Measurements from ENCODE around the gene SDK2. TPM values are rescaled to one million over a fixed set of nuclear protein-coding genes. Genes with fewer than 3 reads are reported as not detected.

The SDK2 gene
- total and polyA plus RNA-seq, 2 of the 8 experiments (the other 6 are each of a cell fraction or from before 2014, with no cell fraction given): 3.9 to 4.1 TPM

DNA sequence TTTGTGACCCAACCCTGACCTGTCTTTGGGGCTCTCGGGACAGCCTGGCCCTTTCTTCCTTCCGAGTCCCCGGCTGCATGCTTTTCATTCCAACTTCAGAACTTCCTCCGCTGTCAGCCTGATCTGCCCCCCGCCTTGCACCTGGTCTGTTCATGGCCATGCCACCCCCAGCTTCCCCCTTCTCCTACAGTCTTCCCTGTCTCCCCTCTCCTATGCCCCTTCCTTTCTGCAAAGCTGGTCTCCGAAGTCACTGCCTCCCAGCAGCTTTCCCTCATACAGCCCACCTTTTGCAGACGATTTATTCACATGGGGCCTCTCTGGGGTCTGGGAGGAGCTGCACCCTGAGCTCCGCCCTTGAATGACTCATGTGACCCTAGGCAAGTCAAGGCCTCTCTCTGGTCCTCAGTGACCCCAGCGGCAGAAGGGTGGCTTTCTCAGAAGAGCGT, 47.1 kb upstream of the SDK2 start:
- 0 out of 2 replicates have a peak overlapping the region, but pooled peaks have one; percentile 29 for H2BK5ac ChIP-seq (ENCODE audit: low read depth, low read length)
- no peak overlapping the region for H3K9ac ChIP-seq (replicated peaks in 1 of 4; ENCODE audit: extremely low read depth in 1 of 4, low read depth in 3 of 4, low read length in 3 of 4)
- no peaks in the 10 kb centered on the region for H3K79me1 ChIP-seq (ENCODE audit: low read depth, low read length)
- H3K27ac ChIP-seq (ENCODE audit: low read depth, low read length): no peak overlapping the region
- 0 out of 4 replicates have a peak, but pooled peaks cover 0 to 5% of the 10 kb centered on the region in 2 experiments for H3K9me3 ChIP-seq (ENCODE audit: insufficient read depth in 2 of 2, low read depth in 1 of 2, low read length in 1 of 2)
- no peaks in the 10 kb centered on the region for H3K79me2 ChIP-seq (ENCODE audit: control insufficient read depth in 1 of 2, insufficient read depth in 2 of 2, low read length in 2 of 2)
- no peak overlapping the region for H3K23ac ChIP-seq (ENCODE audit: insufficient read length)
- H2BK120ac ChIP-seq (replicated peaks; ENCODE audit: low read depth, low read length): no peak overlapping the region
- peaks cover 0 to 14% (median 8%) of the 10 kb centered on the region in 4 experiments; a peak in 4 of 7 replicates for H3K4me1 ChIP-seq (replicated peaks in 1 of 4; ENCODE audit: control insufficient read depth in 3 of 4, insufficient read depth in 4 of 4, low read length in 3 of 4)
- no peak overlapping the region for H3K56ac ChIP-seq (replicated peaks; ENCODE audit: insufficient read length, low read depth, low read length)
- peak in 1 of 2 experiments; percentile 50 for DNase-seq (ENCODE audit: low read depth in 1 of 2, low spot score in 2 of 2)
- WGBS, 2 experiments (ENCODE audit: extremely low coverage in 1 of 2, insufficient coverage in 1 of 2, insufficient read length in 1 of 2, insufficient replicate concordance in 2 of 2, low coverage in 1 of 2, low lambda C conversion rate in 2 of 2, missing lambda C conversion rate in 1 of 2): 67% methylated on average over 10 of the region's 10 CpGs; no CpG with 5 or more reads in 1 of the 2 experiments
- H4K8ac ChIP-seq (ENCODE audit: extremely low read depth, insufficient read depth, low read length): peak overlapping the region; percentile 11; the same call in 1 of the 2 replicates
- CTCF ChIA-PET (ENCODE audit: partially characterized antibody): interaction anchor here (1.0 to 4.4 kb wide), 8 partner anchors 11 to 260 kb away, joined by 3 to 33 read pairs (median 6); no protein-coding TSS in a partner anchor
- no peak for FAIRE-seq
- H4K91ac ChIP-seq (replicated peaks; ENCODE audit: insufficient read length, low read length): no peak overlapping the region
- POLR2A ChIA-PET (ENCODE audit: partially characterized antibody): interaction anchor here (1.2 kb wide), 1 partner anchor 513 kb away, joined by 4 read pairs; no protein-coding TSS in a partner anchor
- H4K20me1 ChIP-seq (replicated peaks in 1 of 2; ENCODE audit: control insufficient read depth in 1 of 2, insufficient read depth in 2 of 2, low read length in 2 of 2): no peaks in the 10 kb centered on the region
- no peak overlapping the region for H3K4ac ChIP-seq (replicated peaks; ENCODE audit: insufficient read length, low read depth, low read length)
- no peak overlapping the region for H2AFZ ChIP-seq (ENCODE audit: low read length)
- H3K23me2 ChIP-seq (ENCODE audit: low read depth, low read length): peaks cover 2% of the 10 kb centered on the region; the same call in 1 of the 2 replicates
- H3K4me3 ChIP-seq (ENCODE audit: extremely low read depth in 1 of 4, insufficient read depth in 2 of 4, low read depth in 3 of 4, low read length in 4 of 4): no peak overlapping the region
- 0 out of 2 replicates have a peak overlapping the region, but pooled peaks have one; percentile 83 for H3K18ac ChIP-seq (ENCODE audit: extremely low read depth, low read length)
- no peaks in the 10 kb centered on the region; a peak in 1 of 7 replicates for H3K27me3 ChIP-seq (replicated peaks in 1 of 4; ENCODE audit: control insufficient read depth in 3 of 4, extremely low read depth in 1 of 4, insufficient read depth in 3 of 4, low read length in 3 of 4)
- no peak overlapping the region for H3K4me2 ChIP-seq (ENCODE audit: insufficient read depth in 1 of 2, low read depth in 2 of 2, low read length in 2 of 2)
- no peak overlapping the region for H2AK5ac ChIP-seq (ENCODE audit: low read depth, low read length)
- peak overlapping the region; percentile 56; the same call in 1 of the 2 replicates for H2BK12ac ChIP-seq (ENCODE audit: low read depth, low read length)
- H2BK20ac ChIP-seq (ENCODE audit: low read length): peak overlapping the region; percentile 40; the same call in 1 of the 2 replicates
- no peak overlapping the region for H3K14ac ChIP-seq (ENCODE audit: insufficient read length)
- no peak for TF ChIP-seq TCF12 (IDR thresholded peaks at IDR 0.05; ENCODE audit: low read depth, low read length)
- TF ChIP-seq GABPA (IDR thresholded peaks at IDR 0.05; ENCODE audit: borderline replicate concordance, insufficient read depth, low read length): no peak
- TF ChIP-seq, protein P1, sequence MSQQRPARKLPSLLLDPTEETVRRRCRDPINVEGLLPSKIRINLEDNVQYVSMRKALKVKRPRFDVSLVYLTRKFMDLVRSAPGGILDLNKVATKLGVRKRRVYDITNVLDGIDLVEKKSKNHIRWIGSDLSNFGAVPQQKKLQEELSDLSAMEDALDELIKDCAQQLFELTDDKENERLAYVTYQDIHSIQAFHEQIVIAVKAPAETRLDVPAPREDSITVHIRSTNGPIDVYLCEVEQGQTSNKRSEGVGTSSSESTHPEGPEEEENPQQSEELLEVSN (IDR thresholded peaks at IDR 0.05): no peak
- TF ChIP-seq, protein P2, sequence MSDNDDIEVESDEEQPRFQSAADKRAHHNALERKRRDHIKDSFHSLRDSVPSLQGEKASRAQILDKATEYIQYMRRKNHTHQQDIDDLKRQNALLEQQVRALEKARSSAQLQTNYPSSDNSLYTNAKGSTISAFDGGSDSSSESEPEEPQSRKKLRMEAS (IDR thresholded peaks at IDR 0.05): 0 out of 2 replicates have a peak, but pooled peaks have one; percentile 16
- no peaks in the 10 kb centered on the region; a peak in 1 of 8 replicates for H3K36me3 ChIP-seq (ENCODE audit: control insufficient read depth in 2 of 4, insufficient read depth in 4 of 4, low read length in 3 of 4)
- H4K5ac ChIP-seq (ENCODE audit: insufficient read length, low read depth, low read length): no peak overlapping the region
- no peak overlapping the region for H2BK15ac ChIP-seq (ENCODE audit: low read length)
